WERI-Rb-1 (cell line): ENCODE results near the gene IL36B.

ENCODE experiments used
- DNase-seq: peaks from one replicate; pipeline ENCODE4 v3.0.0-alpha.2; 2020
- H3K27ac ChIP-seq: fragments of 250-450 bp; sonication (Bioruptor Pico); 2 replicates; pipeline ENCODE4 v1.5.1; 2020; ENCODE audit warnings: mild to moderate bottlenecking, moderate library complexity
- H3K27me3 ChIP-seq: fragments of 250-450 bp; sonication (Bioruptor Pico); 2 replicates; pipeline ENCODE4 v1.5.1; 2021; ENCODE audit warnings: mild to moderate bottlenecking, low read depth, moderate library complexity; ENCODE audit not compliant: insufficient read depth, severe bottlenecking
- H3K36me3 ChIP-seq: fragments of 250-450 bp; sonication (Bioruptor Pico); 2 replicates; pipeline ENCODE4 v1.5.1; 2020; ENCODE audit warnings: mild to moderate bottlenecking, moderate library complexity
- H3K4me3 ChIP-seq: 2 replicates; pipeline ENCODE4 v1.5.1; 2011; ENCODE audit warnings: low read depth, mild to moderate bottlenecking, control low read depth, low read length
- H3K9me3 ChIP-seq: fragments of 250-450 bp; sonication (Bioruptor Pico); 2 replicates; pipeline ENCODE4 v1.5.1; 2021; ENCODE audit warnings: mild to moderate bottlenecking, moderate library complexity; ENCODE audit not compliant: severe bottlenecking
- CTCF ChIP-seq: IDR thresholded peaks from 2 replicates; pipeline ENCODE4 v1.5.1; 2011; ENCODE audit warnings: low read depth, mild to moderate bottlenecking, control low read depth, inconsistent platforms, low read length

IL36B gene

GRCh38 chr2:113018509-113018908 is 34.2 kb downstream of the IL36B start:
- no peaks in the 10 kb centered on the region for H3K9me3 ChIP-seq
- DNase-seq: no peak

GRCh38 chr2:113015655-113016054 is 37.0 kb downstream of the IL36B start:
- Histone ChIP-seq H3K9me3 (no peaks in the 10 kb centered on the region), H3K4me3 (no peak overlapping the region), H3K27ac (no peak overlapping the region), H3K27me3 (no peaks in the 10 kb centered on the region), H3K36me3 (no peaks in the 10 kb centered on the region)
- no peak for DNase-seq
- no peak for TF ChIP-seq CTCF

More at GRCh38 chr2:113018509-113018908, 34.2 kb downstream of the IL36B start:
- no peak overlapping the region for H3K27ac ChIP-seq
- no peak overlapping the region for H3K4me3 ChIP-seq
- no peaks in the 10 kb centered on the region for H3K36me3 ChIP-seq
- no peaks in the 10 kb centered on the region for H3K27me3 ChIP-seq
- no peak for TF ChIP-seq CTCF

GRCh38 chr2:113015042-113015441 is 37.6 kb downstream of the IL36B start:
- no peak for DNase-seq
- Histone ChIP-seq H3K4me3 (no peak overlapping the region), H3K36me3 (no peaks in the 10 kb centered on the region), H3K9me3 (no peaks in the 10 kb centered on the region), H3K27ac (no peak overlapping the region), H3K27me3 (no peaks in the 10 kb centered on the region)
- TF ChIP-seq CTCF: no peak

- Histone ChIP-seq H3K27me3 (no peaks in the 10 kb centered on the region), H3K27ac (no peak overlapping the region), H3K4me3 (no peak overlapping the region), H3K9me3 (no peaks in the 10 kb centered on the region), H3K36me3 (no peaks in the 10 kb centered on the region)
- DNase-seq: no peak
- no peak for TF ChIP-seq CTCF
Measured at GRCh38 chr2:113014067-113014466, 38.6 kb downstream of the IL36B start.

- Histone ChIP-seq H3K36me3 (no peaks in the 10 kb centered on the region), H3K4me3 (no peak overlapping the region), H3K9me3 (no peaks in the 10 kb centered on the region), H3K27ac (no peak overlapping the region), H3K27me3 (no peaks in the 10 kb centered on the region)
- no peak for TF ChIP-seq CTCF
- DNase-seq: no peak
Measured at GRCh38 chr2:113013336-113013661, 39.4 kb downstream of the IL36B start.

GRCh38 chr2:113012436-113013335 is 40.0 kb downstream of the IL36B start:
- Histone ChIP-seq H3K4me3 (no peak overlapping the region), H3K9me3 (no peaks in the 10 kb centered on the region), H3K27me3 (no peaks in the 10 kb centered on the region), H3K27ac (no peak overlapping the region), H3K36me3 (no peaks in the 10 kb centered on the region)
- no peak for DNase-seq
- no peak for TF ChIP-seq CTCF
